Limb (tissue), 2 donors: ENCODE results near the gene TNFSF18.

Source experiments
- DNase-seq, 2 donors: peaks; one replicate each; pipeline ENCODE4 v3.0.0-alpha.2; 2016; ENCODE audit errors: extremely low spot score in 2 of 2

The TNFSF18 gene

GRCh38 chr1:173039626-173040025 is 11.1 kb downstream of the TNFSF18 start:
- DNase-seq = no peak

- DNase-seq = no peak
These were observed 11.7 kb downstream of the TNFSF18 start for GRCh38 chr1:173038875-173039554.

- DNase-seq = no peak
These were observed 26.2 kb downstream of the TNFSF18 start for GRCh38 chr1:173024543-173024942.

GRCh38 chr1:173023343-173023742 is 27.4 kb downstream of the TNFSF18 start:
- DNase-seq = no peak

- no peak for DNase-seq
These were observed 30.5 kb downstream of the TNFSF18 start for GRCh38 chr1:173020138-173020750.

- no peak for DNase-seq
These were observed 32.9 kb downstream of the TNFSF18 start for GRCh38 chr1:173017792-173018191.

GRCh38 chr1:173016419-173016818 is 34.3 kb downstream of the TNFSF18 start:
- no peak for DNase-seq

- no peak for DNase-seq
These were observed 35.1 kb downstream of the TNFSF18 start for GRCh38 chr1:173015629-173016028.

- DNase-seq = no peak
These were observed 36.6 kb downstream of the TNFSF18 start for GRCh38 chr1:173014160-173014559.

GRCh38 chr1:173012126-173012525 is 38.6 kb downstream of the TNFSF18 start:
- DNase-seq = no peak

- DNase-seq = no peak
These were observed 41.1 kb downstream of the TNFSF18 start for GRCh38 chr1:173009597-173009996.

GRCh38 chr1:173005196-173005864 is 45.4 kb downstream of the TNFSF18 start:
- no peak for DNase-seq

GRCh38 chr1:173002891-173003838 is 47.6 kb downstream of the TNFSF18 start:
- DNase-seq = no peak

GRCh38 chr1:172999349-172999748 is 51.4 kb downstream of the TNFSF18 start:
- no peak for DNase-seq

GRCh38 chr1:172997941-172998361 is 52.8 kb downstream of the TNFSF18 start:
- DNase-seq = no peak

GRCh38 chr1:172993640-172994039 is 57.1 kb downstream of the TNFSF18 start:
- no peak for DNase-seq

- DNase-seq = no peak
These were observed 58.9 kb downstream of the TNFSF18 start for GRCh38 chr1:172991674-172992400.

- no peak for DNase-seq
These were observed 60.0 kb downstream of the TNFSF18 start for GRCh38 chr1:172990598-172991215.
